Spleen (tissue), 11 donors: ENCODE data around the gene GALNT7. TPM values are rescaled to one million over a fixed set of nuclear protein-coding genes. Genes with fewer than 3 reads are reported as not detected.
A peak's percentile ranks its signal among the peaks of the same experiment; 100 is the strongest.

ENCODE experiments used
- DNase-seq: peaks from one replicate; pipeline ENCODE4 v3.0.0-alpha.2; 2020
- H3K27ac ChIP-seq, 8 donors: fragments of 200-600 bp; sonication (generic) in 7 of 8; 1 replicate in 4 of 8; 2 replicates in 4 of 8; pipeline versions ENCODE4 v1.5.0 to v1.8.0; 2016 to 2021; ENCODE audit warnings: inconsistent platforms in 4 of 8, mild to moderate bottlenecking in 4 of 8, moderate library complexity in 1 of 8
- H3K27me3 ChIP-seq, 7 donors: fragments of 200-600 bp; sonication (generic) in 6 of 7; replicated peaks in 1 of 7; 1 replicate in 4 of 7; 2 replicates in 3 of 7; pipeline versions ENCODE4 v1.5.0 to v1.8.0; 2016 to 2021; ENCODE audit warnings: inconsistent platforms in 3 of 7, mild to moderate bottlenecking in 1 of 7
- H3K36me3 ChIP-seq, 6 donors: fragments of 200-600 bp; sonication (generic) in 5 of 6; 1 replicate in 4 of 6; 2 replicates in 2 of 6; pipeline versions ENCODE4 v1.5.0 to v1.8.0; 2016 to 2021; ENCODE audit warnings: inconsistent platforms in 2 of 6
- H3K4me1 ChIP-seq, 6 donors: fragments of 200-600 bp; sonication (generic) in 5 of 6; 1 replicate in 3 of 6; 2 replicates in 3 of 6; pipeline versions ENCODE4 v1.5.0 to v1.8.0; 2016 to 2021; ENCODE audit warnings: inconsistent platforms in 3 of 6
- H3K4me3 ChIP-seq, 8 donors: fragments of 200-600 bp; sonication (generic) in 7 of 8; 1 replicate in 4 of 8; 2 replicates in 4 of 8; pipeline versions ENCODE4 v1.5.0 to v1.8.0; 2016 to 2021; ENCODE audit warnings: inconsistent platforms in 4 of 8, mild to moderate bottlenecking in 4 of 8, moderate library complexity in 2 of 8
- H3K9me3 ChIP-seq, 8 donors: fragments of 200-600 bp; sonication (generic) in 7 of 8; 1 replicate in 4 of 8; 2 replicates in 4 of 8; pipeline versions ENCODE4 v1.5.0 to v1.8.0; 2016 to 2021; ENCODE audit warnings: inconsistent platforms in 4 of 8
- POLR2A ChIP-seq, 3 donors: fragments of 450-650 bp; IDR thresholded peaks; one replicate each; pipeline ENCODE4 v1.5.1; 2017; ENCODE audit warnings: antibody characterized with exemption in 3 of 3, mild to moderate bottlenecking in 1 of 3
- POLR2AphosphoS5 ChIP-seq, 3 donors: sonication (generic); formaldehyde crosslinking; IDR thresholded peaks; one replicate each; pipeline ENCODE4 v1.5.1; 2017; ENCODE audit warnings: antibody characterized with exemption in 3 of 3
- WGBS, 5 donors: extraction: QIAGEN DNeasy Blood & Tissue Kit in 3 of 5; methylation state at CpG; one replicate each; pipeline versions ENCODE4 v1.1.5 to v1.1.7; 2013 to 2018; 5-methylcytosine and 5-hydroxymethylcytosine counted together
- intact Hi-C: fragments of 100-400 bp; cut with DNase I; formaldehyde crosslinking; loops from one replicate; pipeline ENCODE4 v1.15.0; 2023; ENCODE audit warnings: low total_unique reads
- microRNA-seq, 3 donors: library from miRNA; unstranded; fragments of <30 nt; microRNA quantifications; one replicate each; pipeline versions ENCODE4 to v1.1.0, GENCODE V29; 2019 to 2020
- polyA plus RNA-seq, 3 donors: library from polyadenylated mRNA; stranded (reverse); fragments of 200-250 nt; gene quantifications; one replicate each; pipeline ENCODE4 v1.2.1, GENCODE V29; 2013
- small RNA-seq, 4 donors: library from RNA; depleted of rRNA; stranded (forward); fragments of <200 nt; gene quantifications; one replicate each; pipeline ENCODE3, GENCODE V24; 2016
- total RNA-seq, 7 donors: library from RNA; depleted of rRNA in 3 of 7; stranded (reverse); fragments of >200 nt in 3 of 7; fragmentation: NEBNext Ultra II Directional in 4 of 7; extraction: Animal tissue kit (Norgen Biotek cat#: 25700) in 4 of 7; gene quantifications; one replicate each; pipeline versions ENCODE4 v1.1.0 to v1.2.1, GENCODE V29; 2016 to 2021
- TF ChIP-seq, protein P1 (sequence below), 11 experiments: fragments of 200-600 bp in 7 of 11; fragments of 450-650 bp in 4 of 11; sonication (generic) in 4 of 11; IDR thresholded peaks in 8 of 11; conservative IDR thresholded peaks in 3 of 11; 1 replicate in 7 of 11; 2 replicates in 4 of 11; pipeline versions ENCODE4 v1.4.0 to v1.8.0; 2016 to 2021; ENCODE audit warnings: antibody characterized with exemption in 11 of 11, inconsistent platforms in 4 of 11, mild to moderate bottlenecking in 1 of 11
- donor health status: healthy with polysubstance abuse.
- donor health status: DM: no; HTN: no; CAD: no; lungs with moderate emphysema.
- donor health status: DM: no; HTN: no; CAD: no.
- donor health status: Bipolar disorder and iron deficiency.
- donor health status: healthy.
- donor health status: DM: no; HTN: no; CAD: no.
- donor health status: DM: yes; HTN: yes; CAD: no.

The GALNT7 gene
- total and polyA plus RNA-seq, 10 donors: 7.6 to 28.5 (median 20.9) TPM

DNA sequence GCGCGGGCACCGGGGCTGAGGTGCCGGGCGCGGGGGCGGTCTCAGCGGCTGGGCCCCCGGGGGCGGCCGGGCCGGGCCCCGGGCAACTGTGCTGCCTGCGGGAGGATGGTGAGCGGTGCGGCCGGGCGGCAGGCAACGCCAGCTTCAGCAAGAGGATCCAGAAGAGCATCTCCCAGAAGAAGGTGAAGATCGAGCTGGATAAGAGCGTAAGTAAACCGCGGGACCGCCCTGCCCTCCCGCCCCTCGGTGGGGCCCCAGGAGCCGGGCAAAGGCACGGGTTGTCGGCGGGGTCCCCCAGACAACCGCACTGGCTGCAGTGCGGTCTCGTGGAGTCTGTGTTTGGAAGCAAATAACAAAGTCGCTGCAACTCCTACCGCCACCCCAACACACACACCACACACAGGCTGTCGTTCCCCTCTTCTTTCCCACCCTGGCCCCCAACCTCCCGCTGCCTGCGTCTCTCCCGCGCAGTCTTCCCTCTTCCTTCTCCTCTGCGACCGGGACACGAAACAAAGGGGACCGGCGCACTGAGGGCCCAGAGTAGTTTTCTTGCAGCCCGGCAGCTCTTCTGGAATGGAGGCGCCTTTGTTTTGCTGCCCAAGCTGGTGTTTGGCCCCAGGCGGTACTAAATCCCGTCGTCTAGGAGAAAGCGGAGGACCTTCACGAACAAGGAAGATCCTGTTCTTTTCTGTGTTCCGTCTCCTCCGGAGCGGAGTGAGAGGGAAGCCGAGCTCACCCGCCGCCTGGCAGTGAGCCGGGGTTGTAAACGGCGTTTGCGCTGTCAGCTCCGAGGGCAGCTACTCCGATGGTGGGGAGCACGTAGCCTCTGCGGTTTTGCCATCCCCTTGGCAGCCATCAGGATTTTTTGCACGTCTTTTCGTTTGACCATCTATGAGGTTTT, 202.9 kb downstream of the GALNT7 start:
- peaks cover 4 to 62% (median 32%) of the 10 kb centered on the region in 6 donors for H3K4me1 ChIP-seq
- 0 to 1% (median 0%) methylated on average over 58 to 68 of the region's 68 CpGs for WGBS, 5 donors

More for the DNA sequence above, 202.9 kb downstream of the GALNT7 start:
- no peaks in the 10 kb centered on the region for H3K9me3 ChIP-seq
- intact Hi-C loops: loop anchor here (5.0 kb wide), 1 partner anchor 39 kb away; the partner anchor contains the start of gene HMGB2
- peak; percentile 92 for DNase-seq
- H3K36me3 ChIP-seq: peaks cover 0 to 15% (median 0%) of the 10 kb centered on the region in 6 donors
- peak overlapping the region; percentile 9 to 99 (median 96) for H3K27ac ChIP-seq
- peaks cover 0 to 15% (median 0%) of the 10 kb centered on the region in 7 donors for H3K27me3 ChIP-seq
- peak overlapping the region; percentile 76 to 93 (median 88) for H3K4me3 ChIP-seq
- TF ChIP-seq POLR2A (IDR thresholded peaks at IDR 0.05) (no peak), POLR2AphosphoS5 (IDR thresholded peaks at IDR 0.05) (peak; percentile 73 to 86 (median 80))
- TF ChIP-seq, protein P1, sequence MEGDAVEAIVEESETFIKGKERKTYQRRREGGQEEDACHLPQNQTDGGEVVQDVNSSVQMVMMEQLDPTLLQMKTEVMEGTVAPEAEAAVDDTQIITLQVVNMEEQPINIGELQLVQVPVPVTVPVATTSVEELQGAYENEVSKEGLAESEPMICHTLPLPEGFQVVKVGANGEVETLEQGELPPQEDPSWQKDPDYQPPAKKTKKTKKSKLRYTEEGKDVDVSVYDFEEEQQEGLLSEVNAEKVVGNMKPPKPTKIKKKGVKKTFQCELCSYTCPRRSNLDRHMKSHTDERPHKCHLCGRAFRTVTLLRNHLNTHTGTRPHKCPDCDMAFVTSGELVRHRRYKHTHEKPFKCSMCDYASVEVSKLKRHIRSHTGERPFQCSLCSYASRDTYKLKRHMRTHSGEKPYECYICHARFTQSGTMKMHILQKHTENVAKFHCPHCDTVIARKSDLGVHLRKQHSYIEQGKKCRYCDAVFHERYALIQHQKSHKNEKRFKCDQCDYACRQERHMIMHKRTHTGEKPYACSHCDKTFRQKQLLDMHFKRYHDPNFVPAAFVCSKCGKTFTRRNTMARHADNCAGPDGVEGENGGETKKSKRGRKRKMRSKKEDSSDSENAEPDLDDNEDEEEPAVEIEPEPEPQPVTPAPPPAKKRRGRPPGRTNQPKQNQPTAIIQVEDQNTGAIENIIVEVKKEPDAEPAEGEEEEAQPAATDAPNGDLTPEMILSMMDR (IDR thresholded peaks at IDR 0.05 in 8 of 11, conservative IDR thresholded peaks at IDR 0.05 in 3 of 11): no peak

Small RNA genes lying within 50 kb of the gene (microRNA-seq; reads per million reads assigned to microRNA genes)
- gene MIR548T: 0.28 to 1.1 (median 0.72) reads per million in 3 donors

Small RNA genes lying within 50 kb of the gene (small RNA-seq; reads per million reads assigned to genes)
- gene MIR548T (0 to 0.06 (median 0) reads per million in 4 donors), gene RN7SL253P (0 reads per million in 4 donors)

Other genes with a start within 250 kb of the GALNT7 start
- 100 to 1,000 TPM in 5 of 7 donors, 10 to 100 TPM in 2; 78.2 to 143 (median 126) TPM for gene HMGB2, start 165.5 kb downstream of the GALNT7 start, total RNA-seq
- gene HMGB2, start 165.5 kb downstream of the GALNT7 start, polyA plus RNA-seq: 100 to 1,000 TPM; 116 to 421 (median 163) TPM
- gene SAP30, start 202.1 kb downstream of the GALNT7 start, total RNA-seq: 10 to 100 TPM in 6 of 7 donors, 1 to 10 TPM in 1; 6.0 to 43.2 (median 20.4) TPM
- 10 to 100 TPM in 1 of 3 donors, 1 to 10 TPM in 2; 2.7 to 10.6 (median 8.0) TPM for gene SAP30, start 202.1 kb downstream of the GALNT7 start, polyA plus RNA-seq
- under 1 TPM in 5 of 7 donors, not detected in 2; 0.09 to 0.79 (median 0.40) TPM for gene SCRG1, start 230.3 kb downstream of the GALNT7 start, total RNA-seq
- under 1 TPM; 0.11 to 0.32 (median 0.15) TPM for gene SCRG1, start 230.3 kb downstream of the GALNT7 start, polyA plus RNA-seq